Bronchial smooth muscle cell (primary cell): ENCODE measurements around the gene TIMM22. TPM values are rescaled to one million over a fixed set of nuclear protein-coding genes. Genes with fewer than 3 reads are reported as not detected.

Experiments used
- total RNA-seq: library from RNA; depleted of rRNA; stranded (reverse); fragments of >200 nt; gene quantifications from 2 replicates; pipeline ENCODE4 v1.2.1, GENCODE V29; 2014

Gene TIMM22
- 10.4 and 11.8 TPM in 2 replicates for total RNA-seq

GRCh38 chr17:996554-997344, at the start of gene TIMM22:
Gene TIMM22 (plus strand): TSS chr17:997129. CDS start chr17:997143, 14 bp downstream.

DNA sequence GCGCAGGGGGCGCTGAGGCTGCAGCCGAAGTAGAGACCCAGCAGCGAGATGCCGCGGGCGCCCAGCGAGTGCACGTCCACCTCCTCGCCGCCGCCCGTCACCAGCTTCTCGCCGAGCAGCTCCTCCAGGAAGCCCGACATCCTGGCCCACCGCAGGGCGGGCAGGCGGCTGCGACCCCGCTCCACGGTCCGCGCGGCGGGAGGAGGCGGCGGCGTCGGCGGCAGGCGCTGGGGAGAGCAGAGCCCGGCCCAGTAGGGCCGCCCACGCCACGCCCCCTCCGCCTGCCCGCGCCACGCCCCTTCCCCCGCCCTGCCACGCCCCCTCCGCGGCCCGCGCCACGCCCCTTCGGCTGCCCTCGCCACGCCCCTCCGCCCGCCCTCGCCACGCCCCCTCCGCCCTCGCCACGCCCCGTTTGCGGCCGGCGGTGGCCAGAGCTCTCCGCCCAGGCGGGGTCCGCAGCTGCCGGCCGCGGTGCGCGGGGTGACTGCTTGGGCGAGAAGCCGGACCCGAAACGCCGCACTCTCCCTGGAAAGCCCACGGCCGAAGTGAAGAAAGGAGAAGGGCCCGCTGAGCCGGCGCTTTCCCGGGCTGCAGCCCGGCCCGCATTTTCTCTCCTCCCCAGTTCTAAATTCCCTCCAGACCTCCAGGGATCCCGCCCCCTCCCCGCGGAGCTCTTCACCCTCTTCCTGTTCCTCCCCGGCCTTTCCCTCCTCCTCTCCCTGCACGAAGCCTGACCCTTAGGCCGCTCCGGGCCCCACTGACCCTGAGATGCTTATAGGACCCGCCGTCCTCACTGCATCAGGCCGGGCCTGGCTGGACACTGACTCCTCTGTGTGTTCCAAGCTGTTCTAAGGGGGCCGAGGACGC, 17.2 kb upstream of the TIMM22 start, which contains the start of gene NXN:
NXN (minus strand) TSS at position 238 of the 867 bp plus-strand sequence.

Other genes with a start within 250 kb of the TIMM22 start
- gene GEMIN4, start 244.9 kb upstream of the TIMM22 start, total RNA-seq = 5.5 and 7.2 TPM in 2 replicates
- 32.2 and 36.4 TPM in 2 replicates for gene GLOD4, start 214.8 kb upstream of the TIMM22 start, total RNA-seq
- gene MRM3, start 214.8 kb upstream of the TIMM22 start, total RNA-seq = 21.5 and 21.8 TPM in 2 replicates
- 21.3 and 33.1 TPM in 2 replicates for gene NXN, start 17.4 kb upstream of the TIMM22 start, total RNA-seq
- 38.6 and 47.8 TPM in 2 replicates for gene ABR, start 182.9 kb downstream of the TIMM22 start, total RNA-seq